Parathyroid adenoma (tissue), 2 donors: ENCODE results near the gene AKNA.

Experiments used
- H2AFZ ChIP-seq: fragments of 300-600 bp; sonication (generic); one replicate; pipeline ENCODE4 v1.7.0; 2017; ENCODE audit warnings: antibody characterized with exemption, mild to moderate bottlenecking
- H3K27ac ChIP-seq: fragments of 300-600 bp; sonication (generic); one replicate; pipeline ENCODE4 v1.7.0; 2017
- H3K27me3 ChIP-seq: fragments of 300-600 bp; sonication (generic); one replicate; pipeline ENCODE4 v1.7.0; 2017; ENCODE audit warnings: low read length; ENCODE audit not compliant: control insufficient read depth, insufficient read depth
- H3K36me3 ChIP-seq: fragments of 300-600 bp; sonication (generic); one replicate; pipeline ENCODE4 v1.7.0; 2017; ENCODE audit warnings: low read length; ENCODE audit not compliant: control insufficient read depth, insufficient read depth
- H3K4me1 ChIP-seq: fragments of 300-600 bp; sonication (generic); one replicate; pipeline ENCODE4 v1.7.0; 2017; ENCODE audit warnings: control low read depth
- H3K4me2 ChIP-seq: fragments of 300-600 bp; sonication (generic); one replicate; pipeline ENCODE4 v1.7.0; 2017; ENCODE audit warnings: low read length
- H3K4me3 ChIP-seq: fragments of 300-600 bp; sonication (generic); one replicate; pipeline ENCODE4 v1.7.0; 2017; ENCODE audit warnings: low read depth, low read length
- H3K79me2 ChIP-seq: fragments of 300-600 bp; sonication (generic); one replicate; pipeline ENCODE4 v1.7.0; 2017; ENCODE audit warnings: control low read depth
- H3K9ac ChIP-seq: fragments of 300-600 bp; sonication (generic); one replicate; pipeline ENCODE4 v1.7.0; 2017; ENCODE audit warnings: mild to moderate bottlenecking
- H3K9me3 ChIP-seq: fragments of 300-600 bp; sonication (generic); one replicate; pipeline ENCODE4 v1.7.0; 2017; ENCODE audit warnings: low read length; ENCODE audit not compliant: control insufficient read depth
- CTCF ChIP-seq: fragments of 300-600 bp; sonication (generic); IDR thresholded peaks from one replicate; pipeline ENCODE4 v1.7.0; 2017; ENCODE audit warnings: antibody characterized with exemption, mild to moderate bottlenecking
- donor health status: primary hyperparathyroidism.

Gene AKNA

GRCh38 chr9:114312513-114312875, 75.3 kb downstream of the AKNA start:
- H3K79me2 ChIP-seq: no peaks in the 10 kb centered on the region
- TF ChIP-seq CTCF: no peak
- no peaks in the 10 kb centered on the region for H3K27me3 ChIP-seq
- no peak overlapping the region for H3K27ac ChIP-seq
- no peak overlapping the region for H3K9ac ChIP-seq
- no peaks in the 10 kb centered on the region for H3K4me1 ChIP-seq
- no peak overlapping the region for H3K4me2 ChIP-seq
- no peaks in the 10 kb centered on the region for H3K9me3 ChIP-seq
- no peak overlapping the region for H3K4me3 ChIP-seq
- H3K36me3 ChIP-seq: no peaks in the 10 kb centered on the region
- H2AFZ ChIP-seq: no peak overlapping the region

GRCh38 chr9:114311571-114312512, 75.9 kb downstream of the AKNA start:
- Histone ChIP-seq H3K27me3 (no peaks in the 10 kb centered on the region), H3K9me3 (no peaks in the 10 kb centered on the region), H3K79me2 (no peaks in the 10 kb centered on the region), H2AFZ (no peak overlapping the region), H3K4me3 (no peak overlapping the region), H3K36me3 (no peaks in the 10 kb centered on the region), H3K27ac (no peak overlapping the region), H3K4me1 (no peaks in the 10 kb centered on the region), H3K4me2 (no peak overlapping the region), H3K9ac (no peak overlapping the region)
- TF ChIP-seq CTCF: no peak

- H3K79me2 ChIP-seq: no peaks in the 10 kb centered on the region
Observed at GRCh38 chr9:114310471-114311450, 77.0 kb downstream of the AKNA start.

GRCh38 chr9:114309096-114309495, 78.7 kb downstream of the AKNA start:
- Histone ChIP-seq H3K9ac (no peak overlapping the region), H2AFZ (no peak overlapping the region), H3K4me2 (no peak overlapping the region), H3K36me3 (no peaks in the 10 kb centered on the region), H3K79me2 (no peaks in the 10 kb centered on the region), H3K9me3 (no peaks in the 10 kb centered on the region), H3K27me3 (no peaks in the 10 kb centered on the region), H3K4me1 (no peaks in the 10 kb centered on the region), H3K27ac (no peak overlapping the region), H3K4me3 (no peak overlapping the region)
- no peak for TF ChIP-seq CTCF

More at GRCh38 chr9:114310471-114311450, 77.0 kb downstream of the AKNA start:
- no peak overlapping the region for H3K27ac ChIP-seq
- no peak overlapping the region for H3K4me3 ChIP-seq
- H3K27me3 ChIP-seq: no peaks in the 10 kb centered on the region
- no peaks in the 10 kb centered on the region for H3K9me3 ChIP-seq
- H3K9ac ChIP-seq: no peak overlapping the region
- H3K36me3 ChIP-seq: no peaks in the 10 kb centered on the region
- H3K4me1 ChIP-seq: no peaks in the 10 kb centered on the region
- H2AFZ ChIP-seq: no peak overlapping the region
- no peak for TF ChIP-seq CTCF
- no peak overlapping the region for H3K4me2 ChIP-seq
